ENCODE results near the gene FOXL3. TPM values are rescaled to one million over a fixed set of nuclear protein-coding genes. Genes with fewer than 3 reads are reported as not detected.

The FOXL3 gene
- total RNA-seq, 4 donors from 2014 or later = not detected

- Histone ChIP-seq H3K4me3 (no peak overlapping the region), H3K27ac (no peak overlapping the region), H3K36me3 (no peaks in the 10 kb centered on the region), H3K4me1 (no peaks in the 10 kb centered on the region), H3K9me3 (no peaks in the 10 kb centered on the region), H3K27me3 (no peaks in the 10 kb centered on the region)
- no peak for ATAC-seq
- no peak for DNase-seq
- TF ChIP-seq POLR2A (IDR thresholded peaks at IDR 0.05) = no peak
- TF ChIP-seq CTCF (IDR thresholded peaks at IDR 0.05 in 4 of 5, conservative IDR thresholded peaks at IDR 0.05 in 1 of 5) = no peak
- in situ Hi-C loops (cut with MboI; ENCODE audit: low sequenced_read_pairs in 4 of 4) (no loop called here), intact Hi-C loops (cut with DNase I; ENCODE audit: low total_unique reads) (no loop called here)
Observed at GRCh38 chr7:304574-305409, 14.8 kb downstream of the FOXL3 start.

GRCh38 chr7:305410-306151, 15.6 kb downstream of the FOXL3 start:
- Histone ChIP-seq H3K36me3 (no peaks in the 10 kb centered on the region), H3K4me3 (no peak overlapping the region), H3K9me3 (no peaks in the 10 kb centered on the region), H3K4me1 (no peaks in the 10 kb centered on the region), H3K27ac (no peak overlapping the region), H3K27me3 (no peaks in the 10 kb centered on the region)
- ATAC-seq (no peak), DNase-seq (no peak)
- TF ChIP-seq POLR2A (IDR thresholded peaks at IDR 0.05) (no peak), CTCF (IDR thresholded peaks at IDR 0.05 in 4 of 5, conservative IDR thresholded peaks at IDR 0.05 in 1 of 5) (no peak)
- in situ Hi-C loops (cut with MboI; ENCODE audit: low sequenced_read_pairs in 4 of 4) = no loop called here
- intact Hi-C loops (cut with DNase I; ENCODE audit: low total_unique reads) = no loop called here

- no peak overlapping the region for H3K4me3 ChIP-seq
- intact Hi-C loops (cut with DNase I; ENCODE audit: low total_unique reads) (no loop called here), in situ Hi-C loops (cut with MboI; ENCODE audit: low sequenced_read_pairs in 4 of 4) (no loop called here)
- TF ChIP-seq POLR2A (IDR thresholded peaks at IDR 0.05) (no peak), CTCF (IDR thresholded peaks at IDR 0.05 in 4 of 5, conservative IDR thresholded peaks at IDR 0.05 in 1 of 5) (no peak)
- H3K27ac ChIP-seq = no peak overlapping the region
- no peaks in the 10 kb centered on the region for H3K36me3 ChIP-seq
- no peak for DNase-seq
- H3K27me3 ChIP-seq = peaks cover 5 to 14% (median 11%) of the 10 kb centered on the region in 3 donors
- ATAC-seq = no peak
- H3K9me3 ChIP-seq = no peaks in the 10 kb centered on the region
- no peaks in the 10 kb centered on the region for H3K4me1 ChIP-seq
Observed at GRCh38 chr7:307970-308369, 18.0 kb downstream of the FOXL3 start.

GRCh38 chr7:309586-310228, 19.7 kb downstream of the FOXL3 start:
- no peak for TF ChIP-seq POLR2A (IDR thresholded peaks at IDR 0.05)
- TF ChIP-seq CTCF (IDR thresholded peaks at IDR 0.05 in 4 of 5, conservative IDR thresholded peaks at IDR 0.05 in 1 of 5) = no peak
- peaks cover 5 to 21% (median 18%) of the 10 kb centered on the region in 3 donors for H3K27me3 ChIP-seq
- intact Hi-C loops (cut with DNase I; ENCODE audit: low total_unique reads) (no loop called here), in situ Hi-C loops (cut with MboI; ENCODE audit: low sequenced_read_pairs in 4 of 4) (no loop called here)
- H3K9me3 ChIP-seq = no peaks in the 10 kb centered on the region
- ATAC-seq (no peak), DNase-seq (no peak)
- no peaks in the 10 kb centered on the region for H3K36me3 ChIP-seq
- H3K27ac ChIP-seq = no peak overlapping the region
- no peak overlapping the region for H3K4me3 ChIP-seq
- H3K4me1 ChIP-seq = no peaks in the 10 kb centered on the region
